SW 1271 (cell line): ENCODE data around the gene MLIP.

Experiments used
- DNase-seq, 2 experiments: peaks; one replicate each; lab custom pipeline; 2025; lab: John Stamatoyannopoulos, UW

The MLIP gene

DNA sequence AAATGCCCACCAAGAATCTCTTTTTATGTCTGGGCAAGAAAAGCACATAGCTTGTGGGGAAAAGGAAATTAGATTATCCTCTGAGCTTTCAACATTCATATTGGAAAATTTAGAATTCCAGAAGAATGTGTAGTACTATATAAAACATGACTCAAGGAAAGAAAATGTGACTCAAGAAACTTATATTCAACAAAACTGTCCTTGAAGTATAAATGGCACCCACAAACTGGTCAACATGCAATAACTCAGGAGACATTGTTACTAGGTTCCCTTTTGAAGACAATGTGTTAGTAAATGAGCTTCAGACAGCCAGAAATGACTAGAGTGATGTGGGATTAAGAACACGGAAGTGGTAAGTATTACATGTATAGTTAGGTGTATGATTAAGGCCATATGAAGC is 170.9 kb downstream of the MLIP start:
- no peak for DNase-seq

DNA sequence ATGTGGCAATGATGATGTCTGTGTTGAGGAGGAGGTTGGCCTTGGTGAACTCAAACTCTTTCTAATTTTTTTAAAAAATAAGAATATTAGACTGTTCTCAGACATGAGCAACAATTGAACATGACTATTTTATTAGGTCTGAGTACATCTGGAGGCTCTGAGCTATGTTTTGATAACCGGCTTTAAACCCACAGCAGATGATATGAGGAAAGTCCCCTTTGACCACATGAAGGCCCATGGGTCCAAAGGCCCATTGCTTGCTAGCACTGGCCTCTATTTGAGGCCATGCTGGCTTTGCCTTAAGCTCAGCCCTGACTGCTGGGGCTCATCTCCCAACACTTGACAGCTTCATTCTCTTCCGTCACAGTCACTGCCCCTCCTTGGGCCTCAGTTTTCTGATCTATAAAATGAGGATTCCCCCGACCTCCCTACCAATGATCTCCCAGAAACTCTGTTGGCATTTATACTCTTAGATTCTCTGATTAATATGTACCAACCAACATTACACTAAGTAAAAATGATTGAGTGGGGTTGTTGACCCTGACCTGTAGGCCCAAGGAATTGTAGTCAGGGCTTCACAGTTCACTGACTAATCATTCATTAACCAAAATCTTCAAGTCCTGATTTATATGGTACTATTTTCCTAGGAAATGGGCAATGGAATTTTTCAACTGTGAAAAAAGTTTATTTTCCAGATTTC is 173.1 kb downstream of the MLIP start:
- no peak for DNase-seq

DNA sequence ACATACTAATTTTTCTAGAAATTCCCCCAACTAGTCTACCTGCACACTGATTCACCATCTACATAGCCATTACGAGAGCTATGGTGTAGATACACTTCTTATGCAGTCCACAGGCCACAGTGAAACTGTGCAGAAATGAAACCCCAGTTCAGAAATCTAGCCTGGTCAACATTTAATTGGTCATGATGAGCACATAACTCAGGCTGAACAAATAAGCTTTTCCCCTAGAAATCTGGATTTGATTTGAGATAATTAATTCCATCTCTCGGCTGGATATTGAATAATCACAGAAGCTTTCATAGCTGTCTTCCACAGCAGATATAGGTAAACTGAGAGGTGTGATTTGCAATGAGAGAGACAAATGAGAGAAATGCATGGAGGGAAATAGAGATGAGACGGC is 174.4 kb downstream of the MLIP start:
- DNase-seq, result no peak

DNA sequence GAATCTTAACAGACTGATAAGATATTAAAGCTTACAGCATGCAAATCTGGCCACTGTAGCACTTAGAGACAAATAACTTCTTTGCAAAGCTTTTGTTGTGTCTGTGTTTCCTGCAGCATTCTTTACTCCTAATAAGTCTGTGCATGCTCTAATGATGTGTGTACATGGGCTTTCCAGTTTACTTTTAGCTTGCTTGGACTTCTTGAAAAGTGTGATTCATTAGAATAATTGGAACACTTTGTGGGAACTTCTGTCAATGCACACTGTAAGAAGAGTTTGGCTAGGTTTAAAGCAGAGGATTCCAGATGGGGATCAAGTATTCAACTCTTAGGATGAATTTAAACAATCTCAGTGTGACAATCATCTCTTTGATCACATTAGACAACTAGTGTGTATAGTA is 174.9 kb downstream of the MLIP start:
- DNase-seq, result no peak

DNA sequence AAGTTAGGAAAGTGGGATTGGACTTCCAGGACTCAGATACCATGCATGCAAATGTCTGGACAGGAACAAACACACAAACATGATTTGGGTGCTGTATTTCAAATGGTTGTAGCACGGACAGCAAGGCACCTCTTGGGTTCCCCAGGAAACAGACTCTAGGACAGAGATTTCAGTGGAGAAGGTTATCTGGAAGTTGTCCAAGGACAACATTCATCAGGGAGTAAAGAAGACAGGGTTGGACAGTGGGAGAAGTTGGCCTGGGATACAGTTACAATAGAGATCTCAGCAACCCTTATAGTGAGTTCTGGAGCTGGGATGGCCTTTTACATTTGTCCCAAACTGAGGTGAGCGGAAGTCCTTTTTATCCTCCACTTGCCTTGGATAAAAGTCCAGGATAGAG is 177.2 kb downstream of the MLIP start:
- DNase-seq, result no peak

DNA sequence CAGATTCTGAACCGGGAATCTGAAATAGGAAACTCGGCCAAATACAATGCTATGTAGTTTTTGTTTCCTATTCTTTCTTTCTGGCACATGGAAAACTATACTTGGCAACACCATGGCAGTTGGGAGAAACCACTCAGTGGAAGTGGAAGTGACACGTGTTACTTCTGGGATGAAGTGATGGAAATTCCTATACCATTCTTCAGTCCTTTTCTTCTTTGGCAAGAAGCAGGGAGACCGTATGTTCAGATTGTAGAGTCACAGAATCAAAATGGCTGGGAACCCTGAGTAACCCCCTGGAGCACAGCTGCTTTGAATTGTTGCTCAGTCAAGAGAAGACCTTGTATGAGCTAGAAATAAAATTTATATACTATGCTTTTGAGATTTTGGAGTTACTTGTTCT is 178.2 kb downstream of the MLIP start:
- no peak for DNase-seq

DNA sequence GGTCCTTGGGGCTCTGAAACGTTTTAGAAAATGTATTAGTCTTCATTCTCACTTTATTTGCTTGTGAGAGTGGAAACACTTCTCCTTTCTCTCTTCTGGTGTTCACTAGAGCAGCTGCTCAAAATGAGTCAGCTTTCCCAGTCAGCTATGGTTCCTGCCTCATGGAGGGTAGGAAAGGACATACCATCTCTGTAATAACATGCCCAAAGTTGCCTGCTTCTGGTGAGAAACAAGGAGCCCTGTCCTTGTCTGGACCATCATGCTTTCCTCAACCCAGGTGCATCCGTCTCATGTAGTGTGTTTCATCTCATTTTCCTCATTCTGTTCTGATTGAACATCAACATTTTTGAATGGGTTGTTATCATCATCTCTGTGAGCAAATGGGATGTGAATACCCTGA is 179.9 kb downstream of the MLIP start:
- no peak for DNase-seq

DNA sequence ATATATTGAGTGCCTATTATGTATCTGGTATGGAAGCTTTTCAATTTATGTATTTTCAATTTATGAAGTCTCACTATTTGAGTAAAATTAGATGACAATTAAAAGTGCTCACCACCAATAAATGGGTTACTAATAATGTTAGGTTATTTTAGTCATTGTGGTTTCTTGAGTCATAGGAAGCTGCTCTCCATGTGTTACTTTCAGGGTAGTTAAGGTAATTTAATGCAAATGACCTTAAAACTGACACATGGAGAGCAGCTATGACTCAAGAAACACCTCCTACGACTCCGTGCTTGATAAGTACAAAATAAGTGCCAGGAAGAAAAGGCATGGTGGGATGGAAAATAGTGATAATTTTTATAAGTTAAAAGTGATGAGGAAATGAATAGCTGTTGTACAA is 180.5 kb downstream of the MLIP start:
- no peak for DNase-seq

DNA sequence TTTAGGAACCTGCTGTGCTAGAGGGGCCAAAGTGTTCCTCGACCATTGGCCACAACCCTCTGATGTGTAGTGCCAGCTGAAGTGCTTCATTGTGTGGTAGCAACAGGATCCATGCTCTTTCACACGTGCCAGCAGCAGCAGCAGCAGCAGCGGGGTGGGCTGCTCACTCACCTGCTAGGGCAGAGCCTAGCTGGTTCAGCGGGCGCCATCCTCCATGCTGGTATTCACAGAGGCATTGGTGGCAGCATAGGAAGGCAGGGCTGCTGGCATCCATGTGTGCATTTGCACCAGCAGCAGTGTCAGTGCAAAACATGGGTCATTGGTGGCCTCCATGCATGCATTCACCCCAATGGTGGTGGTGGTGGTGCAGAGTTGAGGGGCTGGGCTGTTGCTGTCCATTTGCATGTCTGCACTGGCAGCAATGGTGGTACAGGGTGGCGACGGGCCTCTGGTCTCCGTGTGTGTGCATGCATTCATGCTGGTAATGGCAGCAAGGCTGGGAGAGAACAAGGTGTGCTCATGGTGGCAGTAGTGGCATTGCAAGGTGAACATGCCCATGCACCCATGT is 183.8 kb downstream of the MLIP start:
- DNase-seq, result no peak

DNA sequence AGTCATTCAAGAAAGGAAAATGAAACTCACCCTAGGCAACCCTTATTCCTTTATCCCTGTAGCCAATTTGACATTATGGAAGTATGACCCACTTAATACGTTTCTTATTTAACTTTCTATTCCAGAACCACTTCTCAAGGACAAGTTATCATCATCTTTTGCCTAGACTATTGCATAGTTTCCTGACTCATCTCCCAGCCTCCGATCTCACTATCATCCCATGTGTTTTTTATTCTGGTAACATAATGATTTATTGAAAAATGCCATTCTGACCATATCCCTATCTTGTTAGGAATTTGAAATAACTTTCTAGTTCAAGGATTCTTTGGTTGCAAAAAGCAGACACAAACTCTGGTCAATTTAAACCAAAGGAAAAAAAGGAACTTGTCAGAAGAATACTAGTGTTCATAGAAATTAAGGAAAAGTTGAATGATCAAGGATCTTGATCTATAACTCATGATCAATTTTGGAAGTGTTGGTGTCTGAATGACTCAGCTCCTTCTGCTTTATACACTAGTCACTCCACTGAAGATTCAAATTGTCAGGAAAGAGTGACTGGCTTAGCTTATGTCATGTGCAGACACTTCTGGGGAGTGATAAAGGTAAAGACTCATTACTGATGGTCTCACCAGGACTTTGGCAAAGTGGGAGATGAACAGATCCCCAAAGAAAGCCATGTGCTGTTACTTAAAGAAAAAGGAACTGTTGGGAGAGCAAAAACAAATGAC is 188.5 kb downstream of the MLIP start:
- no peak for DNase-seq

DNA sequence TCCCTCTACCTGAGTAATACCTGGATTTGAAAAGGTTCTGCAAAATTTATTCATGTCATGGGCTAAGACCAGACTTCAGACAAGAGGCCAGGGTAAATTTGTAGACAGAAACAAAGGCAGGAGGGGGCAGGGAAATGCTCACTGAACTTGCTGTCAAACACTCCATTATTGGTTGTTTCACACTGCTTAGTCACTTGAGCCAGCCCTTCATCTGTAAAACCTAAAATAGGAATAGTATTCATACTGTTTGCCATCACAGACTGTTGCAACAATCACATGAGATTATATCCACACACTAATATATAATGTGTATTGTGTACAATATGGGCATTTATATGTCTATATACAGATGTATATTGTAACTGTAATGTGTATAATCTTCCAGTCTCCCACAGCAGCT is 190.5 kb downstream of the MLIP start:
- no peak for DNase-seq

DNA sequence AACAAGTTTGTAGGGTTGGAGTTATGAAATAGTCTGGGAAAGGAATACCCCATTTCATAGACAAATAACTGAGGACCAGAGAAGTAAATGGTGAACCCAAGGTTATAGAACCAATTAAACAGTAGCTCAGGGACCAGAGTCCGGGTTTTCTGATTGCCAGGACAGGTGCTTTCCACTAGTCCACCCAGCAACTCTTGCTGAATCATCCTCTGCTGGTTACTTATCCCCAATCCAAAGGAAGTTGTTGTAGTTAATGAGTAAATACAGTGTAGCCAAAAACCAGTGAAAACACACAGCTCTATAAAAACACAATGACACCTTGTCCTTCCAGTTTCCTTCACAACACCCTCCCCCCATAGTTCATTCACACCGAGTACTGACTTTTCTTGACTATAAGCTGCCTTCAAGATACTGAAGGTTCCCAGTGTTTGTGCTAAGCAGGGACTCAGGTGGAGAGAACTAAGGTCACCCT is 196.2 kb downstream of the MLIP start:
- DNase-seq, result no peak

DNA sequence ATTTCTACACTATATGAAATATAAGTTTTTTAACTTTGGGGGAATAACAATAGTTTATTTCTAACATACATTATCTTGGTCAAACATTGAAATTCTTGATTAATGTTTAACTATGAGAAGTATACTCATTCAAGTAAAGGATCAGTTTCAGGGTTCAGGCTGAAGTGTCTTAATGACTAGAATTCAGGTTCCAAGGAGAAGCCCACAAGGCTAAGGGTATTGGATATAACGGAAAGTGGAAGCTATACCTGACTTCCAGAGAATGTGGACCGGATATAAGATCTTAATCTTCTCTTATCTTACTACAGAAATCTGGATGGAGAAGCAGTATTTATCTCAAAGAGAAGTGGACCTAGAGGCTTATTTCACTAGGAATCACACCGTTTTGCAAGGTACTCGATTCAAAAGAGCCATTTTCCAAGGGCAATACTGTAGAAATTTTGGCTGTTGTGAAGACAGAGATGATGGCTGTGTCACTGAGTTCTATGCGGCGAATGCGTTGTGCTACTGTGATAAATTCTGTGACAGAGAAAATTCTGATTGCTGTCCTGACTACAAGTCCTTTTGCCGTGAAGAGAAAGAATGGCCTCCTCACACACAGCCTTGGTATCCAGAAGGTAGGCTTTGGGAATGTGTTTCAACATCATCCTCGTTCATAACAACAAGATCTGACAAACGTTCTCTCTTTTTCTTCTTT is 197.2 kb downstream of the MLIP start, which contains the start of gene TINAG:
TSS of gene TINAG (plus strand) at position 153 of the 697 bp plus-strand sequence. CDS start at position 263, 110 bp downstream.
- no peak for DNase-seq

DNA sequence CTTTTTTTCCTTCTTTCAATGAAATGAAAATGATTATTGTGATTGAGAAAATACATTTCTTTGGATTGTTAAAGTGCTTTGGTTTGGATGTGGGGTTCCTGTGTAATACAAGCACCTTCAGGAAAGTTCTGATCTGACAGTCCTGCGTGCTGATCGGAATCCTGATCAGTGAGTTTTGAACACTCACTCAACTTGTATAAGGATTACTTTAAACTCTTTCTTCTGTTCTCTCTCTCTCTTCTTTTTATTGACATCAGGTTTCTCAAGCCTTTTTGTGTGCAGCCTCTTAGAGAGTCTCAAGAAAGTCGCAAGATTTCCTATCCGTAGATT is 197.7 kb downstream of the MLIP start:
- DNase-seq, result no peak

DNA sequence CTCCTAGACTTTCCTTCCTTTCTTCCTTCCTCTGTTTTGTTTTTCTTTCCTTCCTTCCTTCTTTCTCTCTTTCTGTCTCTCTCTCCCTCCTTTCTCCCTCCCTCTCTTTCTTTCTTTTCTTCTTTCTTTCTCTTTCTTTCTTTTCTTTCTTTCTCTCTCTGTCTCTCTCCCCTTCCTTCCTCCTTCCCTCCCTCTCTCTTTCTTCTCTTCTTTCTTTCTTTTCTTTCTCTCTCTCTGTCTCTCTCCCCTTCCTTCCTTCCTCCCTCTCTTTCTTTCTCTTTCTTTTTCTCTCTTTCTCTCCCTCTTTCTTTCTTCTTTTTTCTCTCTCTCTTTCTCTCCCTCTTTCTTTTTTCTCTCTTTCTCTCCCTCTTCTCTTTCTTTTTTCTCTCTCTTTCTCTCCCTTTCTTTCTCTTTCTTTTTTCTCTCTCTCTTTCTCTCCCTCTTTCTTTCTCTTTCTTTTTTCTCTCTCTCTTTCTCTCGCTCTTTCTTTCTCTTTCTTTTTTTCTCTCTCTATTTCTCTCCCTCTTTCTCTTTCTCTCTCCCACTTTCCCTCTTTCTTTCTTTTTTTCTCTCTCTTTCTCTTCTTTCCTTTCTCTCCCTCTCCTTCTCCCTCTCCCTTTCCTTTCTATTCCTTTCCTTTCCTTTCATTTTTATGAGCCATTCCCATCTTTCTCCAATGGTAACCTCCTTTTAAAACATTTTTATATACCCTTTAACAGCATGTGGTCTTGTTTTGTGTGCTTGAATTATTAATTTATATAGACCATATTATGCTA is 199.3 kb downstream of the MLIP start:
- no peak for DNase-seq

DNA sequence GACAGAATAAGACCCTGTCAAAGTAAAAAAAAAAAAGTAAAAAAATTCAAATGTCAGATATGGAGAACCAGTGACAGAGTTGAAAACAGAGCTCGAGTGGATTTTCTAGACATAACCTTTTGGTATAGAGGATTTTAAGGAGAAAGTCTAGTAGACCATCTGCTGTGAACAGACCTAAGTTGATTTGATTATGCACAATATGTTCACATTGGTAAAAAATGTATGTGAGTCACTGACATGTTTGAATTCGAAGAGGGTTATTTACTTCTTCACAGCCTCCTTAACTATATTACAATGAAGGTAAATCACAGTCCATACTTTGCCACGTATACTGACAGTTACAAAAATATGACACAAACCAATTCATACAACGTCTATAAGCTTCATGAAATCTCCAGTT is 204.4 kb downstream of the MLIP start:
- no peak for DNase-seq
